Small intestine (tissue), 7 donors: ENCODE measurements around the gene CBX2. TPM values are rescaled to one million over a fixed set of nuclear protein-coding genes. Genes with fewer than 3 reads are reported as not detected.
A peak's percentile ranks its signal among the peaks of the same experiment; 100 is the strongest.

Experiments used
- DNase-seq, 2 donors: peaks; one replicate each; pipeline versions ENCODE4 v3.0.0 to v3.0.0-alpha.2; 2013
- FAIRE-seq: peaks from 2 replicates; lab custom pipeline; 2012; peaks lifted over from hg19 to GRCh38; lab: Jason Lieb, UNC
- H3K27ac ChIP-seq, 3 donors: one replicate each; pipeline ENCODE4 v1.5.1; 2013; ENCODE audit warnings: low read length in 2 of 3, mild to moderate bottlenecking in 2 of 3, control low read depth in 1 of 3, inconsistent platforms in 1 of 3, low read depth in 1 of 3, moderate library complexity in 1 of 3
- H3K27me3 ChIP-seq, 3 donors: one replicate each; pipeline ENCODE4 v1.6.1; 2013; ENCODE audit warnings: low read length in 3 of 3, inconsistent platforms in 1 of 3; ENCODE audit not compliant: control insufficient read depth in 3 of 3, insufficient read depth in 3 of 3
- H3K36me3 ChIP-seq, 3 donors: one replicate each; pipeline ENCODE4 v1.6.1; 2013; ENCODE audit warnings: low read length in 3 of 3, inconsistent platforms in 1 of 3, low read depth in 1 of 3, mild to moderate bottlenecking in 1 of 3, moderate library complexity in 1 of 3; ENCODE audit not compliant: control insufficient read depth in 3 of 3, insufficient read depth in 2 of 3
- H3K4me1 ChIP-seq, 3 donors: one replicate each; pipeline ENCODE4 v1.6.1; 2013; ENCODE audit warnings: low read length in 2 of 3, inconsistent platforms in 1 of 3, low read depth in 1 of 3, mild to moderate bottlenecking in 1 of 3, moderate library complexity in 1 of 3; ENCODE audit not compliant: control insufficient read depth in 3 of 3, insufficient read depth in 2 of 3
- H3K4me3 ChIP-seq, 3 donors: one replicate each; pipeline ENCODE4 v1.5.1; 2013; ENCODE audit warnings: low read length in 3 of 3, control low read depth in 1 of 3, inconsistent platforms in 1 of 3, low read depth in 1 of 3, mild to moderate bottlenecking in 1 of 3, moderate library complexity in 1 of 3
- H3K9me3 ChIP-seq, 2 donors: one replicate each; pipeline ENCODE4 v1.6.1; 2013; ENCODE audit warnings: low read depth in 1 of 2, low read length in 1 of 2; ENCODE audit not compliant: control insufficient read depth in 2 of 2, insufficient read depth in 1 of 2
- WGBS, 3 donors: extraction: QIAGEN DNeasy Blood & Tissue Kit; methylation state at CpG; one replicate each; pipeline ENCODE4 v1.1.7; 2013; 5-methylcytosine and 5-hydroxymethylcytosine counted together
- polyA plus RNA-seq, 4 donors: library from polyadenylated mRNA; stranded (reverse) in 3 of 4; unstranded in 1 of 4; fragments of 200-250 nt in 3 of 4; fragments of 120-200 nt in 1 of 4; gene quantifications; one replicate each; pipeline versions ENCODE4 v1.2.1 to v1.2.3, GENCODE V29; 2013
- donor health status: healthy with polysubstance abuse.
- donor health status: control.
- donor health status: control.
- donor health status: Bipolar disorder and iron deficiency.
- donor health status: healthy.

CBX2 gene
- polyA plus RNA-seq, 4 donors: 0.22 to 12.0 (median 2.1) TPM

DNA sequence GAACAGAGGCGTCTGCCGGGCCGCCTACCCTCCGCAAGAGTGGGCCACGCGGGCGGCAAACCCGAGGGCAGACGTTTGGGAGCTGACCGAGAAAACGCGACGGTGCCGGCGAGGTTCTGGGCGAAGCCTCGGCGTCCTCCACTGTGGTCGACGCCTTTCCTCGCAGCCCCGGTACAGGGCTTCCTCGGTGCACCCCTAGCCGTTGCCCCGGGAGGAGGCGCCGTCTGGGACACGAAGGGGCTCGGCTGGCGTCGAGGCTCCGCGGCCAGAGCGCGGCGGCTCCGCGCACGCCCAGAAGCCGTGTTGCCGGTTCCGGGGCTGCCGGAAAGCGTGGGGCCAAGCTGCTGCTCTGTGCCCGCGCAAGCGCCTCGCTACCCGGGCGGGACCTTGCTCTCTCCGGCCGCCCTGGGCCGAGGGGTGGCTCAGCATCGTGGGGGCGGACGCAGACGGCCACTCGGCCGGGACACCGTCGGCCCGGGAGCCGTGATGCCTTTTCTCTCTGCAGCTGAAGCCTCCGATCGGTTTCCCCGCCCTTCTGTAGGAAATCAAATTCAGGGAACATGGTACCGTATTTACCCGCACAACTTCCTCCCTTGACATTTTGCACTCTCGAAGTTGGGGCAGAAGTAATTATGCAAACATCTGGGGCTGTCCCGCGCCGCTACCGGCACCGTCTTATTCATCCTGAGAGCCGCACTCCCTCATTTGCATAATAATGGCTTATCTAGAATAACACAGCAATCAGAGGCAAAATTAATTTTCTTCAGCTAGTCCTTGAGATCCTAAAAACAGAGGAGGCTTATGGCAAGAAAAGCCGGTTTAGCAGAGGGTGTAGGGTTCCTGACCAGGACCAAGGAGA is 26.3 kb downstream of the CBX2 start:
- WGBS, 3 donors: 2% methylated on average over 69 to 76 of the region's 76 CpGs
- FAIRE-seq (no peak), DNase-seq (peak in 1 of 2 donors; percentile 81)
- Histone ChIP-seq H3K4me1 (peaks cover 0 to 31% (median 2%) of the 10 kb centered on the region in 3 donors), H3K27ac (no peak overlapping the region), H3K27me3 (peaks cover 9 to 100% (median 85%) of the 10 kb centered on the region in 3 donors), H3K9me3 (peaks cover 0 to 16% of the 10 kb centered on the region in 2 donors), H3K36me3 (no peaks in the 10 kb centered on the region), H3K4me3 (peak overlapping the region in 1 of 3 donors; percentile 21)

DNA sequence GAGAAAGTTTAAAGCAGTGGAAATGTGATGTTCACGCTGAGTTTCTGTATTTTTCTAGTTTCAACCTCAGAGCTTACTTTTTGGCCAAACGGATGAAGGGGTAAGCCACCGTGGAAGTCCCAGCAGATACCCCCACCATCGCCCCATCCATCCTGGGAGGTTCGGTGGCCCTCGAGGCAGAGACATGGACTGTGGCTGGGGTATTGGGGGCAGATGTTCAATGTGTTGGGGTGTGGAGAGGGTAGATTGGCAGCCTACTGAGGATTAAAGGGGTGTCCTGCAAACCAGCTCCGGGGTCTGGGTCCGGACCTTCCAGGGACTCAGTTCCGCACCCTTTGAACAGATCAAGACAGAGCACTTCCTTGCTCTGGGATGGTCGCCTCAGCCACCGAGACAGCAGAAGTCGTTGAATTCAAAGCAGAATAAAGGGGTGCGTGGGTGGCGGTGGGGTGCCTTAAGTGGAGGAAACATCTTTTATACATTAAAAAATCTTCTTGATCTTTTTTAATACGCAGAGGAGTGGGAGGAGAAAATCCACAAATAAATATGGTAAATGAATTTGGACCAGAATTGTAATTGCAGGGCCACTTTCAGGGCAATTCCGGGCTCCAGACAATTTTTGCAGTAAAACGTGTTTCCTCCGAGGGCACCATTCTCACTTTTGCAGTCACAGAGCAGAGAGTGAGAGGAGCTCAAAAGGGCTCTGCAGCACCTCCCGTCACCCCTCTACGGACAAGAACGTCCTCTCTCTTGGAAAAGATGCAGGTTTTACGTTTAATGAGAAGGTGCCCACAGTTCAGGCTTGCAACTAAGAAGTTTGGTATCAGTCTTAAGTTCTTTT is 27.1 kb downstream of the CBX2 start:
- Histone ChIP-seq H3K9me3 (peaks cover 0 to 16% of the 10 kb centered on the region in 2 donors), H3K27ac (no peak overlapping the region), H3K4me1 (peaks cover 0 to 29% (median 2%) of the 10 kb centered on the region in 3 donors), H3K27me3 (peaks cover 4 to 98% (median 80%) of the 10 kb centered on the region in 3 donors), H3K4me3 (no peak overlapping the region), H3K36me3 (no peaks in the 10 kb centered on the region)
- DNase-seq: no peak
- FAIRE-seq: no peak
- 16 to 24% (median 20%) methylated on average over 22 of the region's 22 CpGs for WGBS, 3 donors

DNA sequence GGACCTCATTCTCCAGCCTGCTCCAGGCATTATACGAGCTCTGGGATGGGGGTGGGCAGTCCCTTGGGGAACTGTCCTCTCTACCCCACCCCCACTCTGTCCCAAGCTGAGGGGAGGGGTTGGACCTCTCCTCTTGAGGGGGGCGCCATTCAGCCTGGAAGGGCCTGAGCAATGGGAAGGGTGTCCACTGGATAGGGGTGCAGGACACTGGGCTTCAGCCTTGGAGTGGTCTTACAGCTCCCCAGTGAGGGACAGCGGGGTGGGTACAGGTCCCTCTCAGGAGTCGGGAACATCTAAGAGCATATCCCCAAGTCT is 28.5 kb downstream of the CBX2 start:
- no peak overlapping the region for H3K27ac ChIP-seq
- peaks cover 0 to 18% of the 10 kb centered on the region in 2 donors for H3K9me3 ChIP-seq
- no peaks in the 10 kb centered on the region for H3K36me3 ChIP-seq
- H3K27me3 ChIP-seq: peaks cover 3 to 98% (median 77%) of the 10 kb centered on the region in 3 donors
- H3K4me1 ChIP-seq: peaks cover 0 to 29% (median 0%) of the 10 kb centered on the region in 3 donors
- no peak overlapping the region for H3K4me3 ChIP-seq
- DNase-seq (no peak), FAIRE-seq (no peak)
- 29 to 43% (median 35%) methylated on average over 4 of the region's 4 CpGs for WGBS, 3 donors

DNA sequence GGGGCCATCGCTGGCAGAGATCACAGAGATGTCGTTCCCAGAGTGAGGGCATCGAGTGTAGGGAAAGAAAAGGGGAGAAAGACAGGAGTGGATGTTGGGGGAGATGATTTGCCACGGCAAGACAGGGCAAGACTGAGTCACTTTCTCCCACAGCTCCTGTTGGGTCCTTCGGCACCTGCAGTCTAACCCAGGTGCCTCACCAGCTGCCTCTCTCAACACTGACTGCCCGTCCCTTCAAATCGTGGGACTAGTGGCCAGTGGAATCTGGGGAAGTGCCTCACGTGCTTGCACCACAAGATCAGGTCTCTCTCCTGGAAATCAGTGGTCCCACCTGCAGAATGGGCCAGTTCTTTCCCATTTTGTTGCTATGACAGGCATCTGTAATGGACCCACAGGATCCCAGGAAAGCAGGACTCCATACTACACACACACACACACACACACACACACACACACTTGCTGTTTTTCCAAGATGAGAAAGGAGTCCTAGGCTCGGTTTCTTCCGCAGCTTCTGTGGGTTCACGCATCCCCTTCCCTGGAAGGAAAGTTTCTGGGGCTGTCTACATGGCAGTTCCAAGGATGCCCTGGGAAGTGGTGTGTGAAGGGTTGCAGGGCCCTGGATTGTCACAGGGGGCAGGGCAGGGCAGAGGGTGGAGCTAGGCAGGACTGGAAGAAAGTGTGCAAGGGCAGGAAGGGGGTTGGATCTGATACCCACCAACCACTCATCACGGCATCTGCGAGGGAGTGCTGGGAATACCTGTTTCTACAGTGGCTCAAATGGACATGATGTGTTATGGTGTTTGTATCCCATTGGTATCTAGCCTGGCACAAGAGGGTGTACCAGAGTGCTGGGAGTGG is 29.1 kb downstream of the CBX2 start:
- H3K4me3 ChIP-seq: no peak overlapping the region
- peaks cover 0 to 16% of the 10 kb centered on the region in 2 donors for H3K9me3 ChIP-seq
- FAIRE-seq: no peak
- H3K36me3 ChIP-seq: no peaks in the 10 kb centered on the region
- no peak overlapping the region for H3K27ac ChIP-seq
- H3K27me3 ChIP-seq: peaks cover 0 to 98% (median 78%) of the 10 kb centered on the region in 3 donors
- H3K4me1 ChIP-seq: peaks cover 0 to 33% (median 0%) of the 10 kb centered on the region in 3 donors
- no peak for DNase-seq
- WGBS, 3 donors: 31 to 35% (median 31%) methylated on average over 13 of the region's 13 CpGs

DNA sequence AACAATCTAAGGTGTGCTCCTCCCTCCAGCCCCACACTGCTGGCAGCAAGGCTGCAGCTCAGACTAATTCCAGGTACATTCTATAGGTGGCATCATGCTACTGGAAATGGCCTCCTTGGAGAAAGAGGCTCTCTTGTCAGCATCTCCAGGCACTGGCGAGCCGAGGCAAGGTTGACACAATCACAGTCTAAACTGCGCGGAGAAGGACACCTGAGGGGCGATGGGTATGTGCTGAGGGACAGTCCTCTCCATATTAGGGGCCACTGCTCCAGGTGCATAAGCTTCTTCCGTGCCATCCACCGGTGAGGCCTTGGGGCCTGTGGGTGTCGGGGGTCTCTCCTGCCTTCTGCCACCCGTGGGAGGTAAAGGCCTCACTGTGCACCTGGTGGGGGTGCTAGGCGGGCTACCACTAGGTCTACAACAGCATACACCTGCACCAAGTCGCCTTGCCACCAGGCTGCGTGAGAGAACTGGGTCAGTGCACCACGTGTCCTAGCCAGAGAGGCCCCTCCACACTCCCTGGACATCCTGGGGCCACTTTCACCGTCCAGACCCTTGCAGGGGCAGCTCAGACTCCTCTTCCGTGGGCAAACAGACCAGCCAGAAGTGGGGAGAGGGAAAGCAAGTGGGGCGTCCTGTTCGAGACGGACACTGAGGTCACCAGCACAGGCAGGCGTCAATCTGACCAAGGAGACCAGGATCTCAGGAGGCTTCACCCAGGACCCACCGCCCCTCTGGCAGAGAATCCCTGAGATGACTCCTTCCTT is 31.0 kb downstream of the CBX2 start:
- peak; percentile 83 to 87 for DNase-seq
- Histone ChIP-seq H3K4me1 (peaks cover 0 to 42% (median 0%) of the 10 kb centered on the region in 3 donors), H3K36me3 (no peaks in the 10 kb centered on the region), H3K27me3 (peaks cover 0 to 92% (median 65%) of the 10 kb centered on the region in 3 donors), H3K27ac (no peak overlapping the region), H3K4me3 (no peak overlapping the region), H3K9me3 (peaks cover 0 to 3% of the 10 kb centered on the region in 2 donors)
- no peak for FAIRE-seq
- 15 to 22% (median 18%) methylated on average over 20 of the region's 20 CpGs for WGBS, 3 donors

DNA sequence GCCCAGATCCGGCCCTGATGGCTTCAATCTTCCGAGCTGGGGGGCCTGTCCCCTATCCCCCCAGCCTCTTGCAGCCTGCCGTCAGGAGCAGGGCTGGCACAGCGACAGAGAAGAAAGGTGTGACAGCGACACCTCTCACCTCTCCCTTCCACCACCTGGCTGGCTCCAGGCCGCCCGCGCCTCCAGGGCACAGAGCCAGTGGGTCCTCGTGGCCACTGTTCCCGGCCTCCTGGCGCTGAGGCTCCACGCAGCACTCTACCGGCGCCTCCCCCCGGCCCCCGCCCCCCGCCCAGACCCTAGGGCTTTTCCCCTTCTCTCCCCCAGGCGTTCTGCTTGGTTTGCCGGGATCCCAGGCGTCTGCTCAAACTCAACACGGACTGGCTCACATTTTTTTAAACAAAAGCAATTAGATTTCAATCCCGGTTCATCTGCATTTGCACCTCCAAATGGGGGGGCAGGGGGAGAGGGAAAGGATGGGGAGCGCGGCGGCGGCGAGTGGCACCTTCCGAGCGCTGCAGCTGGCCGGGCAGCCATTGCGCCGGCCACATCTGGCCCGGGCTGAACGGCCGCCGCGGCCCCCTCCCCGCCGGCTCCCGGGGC is 31.7 kb downstream of the CBX2 start:
- 2 to 4% (median 3%) methylated on average over 21 to 40 of the region's 40 CpGs for WGBS, 3 donors
- Histone ChIP-seq H3K27ac (no peak overlapping the region), H3K36me3 (no peaks in the 10 kb centered on the region), H3K9me3 (peaks cover 0 to 2% of the 10 kb centered on the region in 2 donors), H3K27me3 (peaks cover 0 to 92% (median 62%) of the 10 kb centered on the region in 3 donors), H3K4me1 (peaks cover 0 to 44% (median 0%) of the 10 kb centered on the region in 3 donors), H3K4me3 (no peak overlapping the region)
- DNase-seq (peak; percentile 46 to 54), FAIRE-seq (no peak)
